H1 (cell line): ENCODE results near the gene USH1C. TPM values are rescaled to one million over a fixed set of nuclear protein-coding genes. Genes with fewer than 3 reads are reported as not detected.

ENCODE experiments used
- CTCF ChIA-PET: fragments of 300-600 bp; sonication (Branson Sonifier 250); formaldehyde crosslinking; loops from one replicate; lab custom pipeline; 2021; ENCODE audit not compliant: partially characterized antibody; lab: Charles Lee
- POLR2A ChIA-PET: fragments of 300-600 bp; sonication (Branson Sonifier 250); formaldehyde crosslinking; loops from one replicate; lab custom pipeline; 2021; ENCODE audit warnings: inconsistent platforms; ENCODE audit not compliant: partially characterized antibody; lab: Charles Lee
- DNase-seq, 2 experiments: peaks; one replicate each; pipeline versions ENCODE4 v3.0.0 to v3.0.0-alpha.2; 2010 to 2022; ENCODE audit warnings: low spot score in 2 of 2, low read depth in 1 of 2, mixed read lengths in 1 of 2
- FAIRE-seq: peaks from 2 replicates; lab custom pipeline; 2011; peaks lifted over from hg19 to GRCh38; lab: Jason Lieb, UNC
- H2AFZ ChIP-seq: 2 replicates; pipeline ENCODE4 v1.8.1; 2012; ENCODE audit warnings: low read length, inconsistent platforms
- H2AK5ac ChIP-seq: 2 replicates; pipeline ENCODE4 v1.6.1; 2013; ENCODE audit warnings: low read depth, low read length
- H2BK120ac ChIP-seq: replicated peaks from 2 replicates; pipeline ENCODE3; 2013; ENCODE audit warnings: low read depth, low read length, inconsistent platforms
- H2BK12ac ChIP-seq: 2 replicates; pipeline ENCODE4 v1.6.1; 2013; ENCODE audit warnings: low read depth, low read length
- H2BK15ac ChIP-seq: 2 replicates; pipeline ENCODE4 v1.6.1; 2013; ENCODE audit warnings: low read length
- H2BK20ac ChIP-seq: 2 replicates; pipeline ENCODE4 v1.6.1; 2013; ENCODE audit warnings: low read length
- H2BK5ac ChIP-seq: 2 replicates; pipeline ENCODE4 v1.6.1; 2013; ENCODE audit warnings: low read depth, low read length
- H3K14ac ChIP-seq: 2 replicates; pipeline ENCODE4 v1.6.1; 2013; ENCODE audit warnings: inconsistent platforms; ENCODE audit not compliant: insufficient read length
- H3K18ac ChIP-seq: 2 replicates; pipeline ENCODE4 v1.6.1; 2013; ENCODE audit warnings: low read length; ENCODE audit errors: extremely low read depth
- H3K23ac ChIP-seq: 2 replicates; pipeline ENCODE4 v1.6.1; 2013; ENCODE audit warnings: inconsistent platforms; ENCODE audit not compliant: insufficient read length
- H3K23me2 ChIP-seq: 2 replicates; pipeline ENCODE4 v1.6.1; 2013; ENCODE audit warnings: low read depth, low read length
- H3K27ac ChIP-seq: 2 replicates; pipeline ENCODE4 v1.6.1; 2011; ENCODE audit warnings: low read depth, low read length, inconsistent platforms
- H3K27me3 ChIP-seq, 4 experiments: replicated peaks in 1 of 4; 1 replicate in 1 of 4; 2 replicates in 3 of 4; pipeline versions ENCODE4 v1.6.1 to v1.8.1; 2011 to 2013; ENCODE audit warnings: low read length in 3 of 4, mild to moderate bottlenecking in 3 of 4, inconsistent platforms in 2 of 4, mixed read lengths in 2 of 4, moderate library complexity in 1 of 4; ENCODE audit not compliant: control insufficient read depth in 3 of 4, insufficient read depth in 3 of 4; ENCODE audit errors: extremely low read depth in 1 of 4
- H3K36me3 ChIP-seq, 4 experiments: 2 replicates each; pipeline versions ENCODE4 v1.6.1 to v1.8.1; 2011 to 2013; ENCODE audit warnings: mild to moderate bottlenecking in 4 of 4, low read length in 3 of 4, moderate library complexity in 2 of 4, control low read depth in 1 of 4, inconsistent platforms in 1 of 4; ENCODE audit not compliant: insufficient read depth in 4 of 4, control insufficient read depth in 2 of 4
- H3K4ac ChIP-seq: replicated peaks from 2 replicates; pipeline ENCODE3; 2013; ENCODE audit warnings: low read length, low read depth, mixed read lengths, inconsistent platforms; ENCODE audit not compliant: insufficient read length
- H3K4me1 ChIP-seq, 4 experiments: replicated peaks in 1 of 4; 1 replicate in 1 of 4; 2 replicates in 3 of 4; pipeline versions ENCODE4 v1.6.1 to v1.8.1; 2011 to 2013; ENCODE audit warnings: low read length in 3 of 4, inconsistent platforms in 2 of 4, mixed read lengths in 1 of 4; ENCODE audit not compliant: insufficient read depth in 4 of 4, control insufficient read depth in 3 of 4
- H3K4me2 ChIP-seq, 2 experiments: 2 replicates each; pipeline versions ENCODE4 v1.6.1 to v1.8.1; 2011 to 2013; ENCODE audit warnings: low read depth in 2 of 2, low read length in 2 of 2, control low read depth in 1 of 2, inconsistent platforms in 1 of 2, mild to moderate bottlenecking in 1 of 2; ENCODE audit not compliant: insufficient read depth in 1 of 2
- H3K4me3 ChIP-seq, 4 experiments: fragments of 200-600, 300-600 bp in 1 of 4; sonication (generic), shearing (Covaris generic), sonication (Bioruptor Twin) in 1 of 4; 2 replicates each; pipeline versions ENCODE4 v1.5.1 to v1.8.1; 2011 to 2016; ENCODE audit warnings: low read length in 4 of 4, low read depth in 3 of 4, control low read depth in 2 of 4, inconsistent platforms in 2 of 4, mild to moderate bottlenecking in 2 of 4, mixed read lengths in 1 of 4, moderate library complexity in 1 of 4; ENCODE audit not compliant: insufficient read depth in 2 of 4; ENCODE audit errors: extremely low read depth in 1 of 4
- H3K56ac ChIP-seq: replicated peaks from 2 replicates; pipeline ENCODE3; 2013; ENCODE audit warnings: low read depth, mild to moderate bottlenecking, mixed read lengths, low read length, inconsistent platforms; ENCODE audit not compliant: insufficient read length
- H3K79me1 ChIP-seq: 2 replicates; pipeline ENCODE4 v1.6.1; 2013; ENCODE audit warnings: low read depth, low read length, control low read depth
- H3K79me2 ChIP-seq, 2 experiments: 2 replicates each; pipeline versions ENCODE4 v1.6.1 to v1.8.1; 2012 to 2013; ENCODE audit warnings: low read length in 2 of 2, mild to moderate bottlenecking in 2 of 2, inconsistent platforms in 1 of 2; ENCODE audit not compliant: insufficient read depth in 2 of 2, control insufficient read depth in 1 of 2
- H3K9ac ChIP-seq, 4 experiments: replicated peaks in 1 of 4; 1 replicate in 1 of 4; 2 replicates in 3 of 4; pipeline versions ENCODE4 v1.6.1 to v1.8.1; 2011 to 2013; ENCODE audit warnings: low read depth in 3 of 4, low read length in 3 of 4, control low read depth in 2 of 4, mild to moderate bottlenecking in 2 of 4, moderate library complexity in 2 of 4, inconsistent platforms in 1 of 4; ENCODE audit errors: extremely low read depth in 1 of 4
- H3K9me3 ChIP-seq, 2 experiments: 2 replicates each; pipeline versions ENCODE4 v1.6.1 to v1.8.1; 2012 to 2013; ENCODE audit warnings: mild to moderate bottlenecking in 2 of 2, moderate library complexity in 2 of 2, control low read depth in 1 of 2, inconsistent platforms in 1 of 2, low read depth in 1 of 2, low read length in 1 of 2, mixed read lengths in 1 of 2; ENCODE audit not compliant: insufficient read depth in 2 of 2
- H4K20me1 ChIP-seq, 2 experiments: replicated peaks in 1 of 2; 2 replicates each; pipeline versions ENCODE3 to v1.8.1; 2011 to 2013; ENCODE audit warnings: inconsistent platforms in 2 of 2, low read length in 2 of 2, mild to moderate bottlenecking in 1 of 2; ENCODE audit not compliant: insufficient read depth in 2 of 2, control insufficient read depth in 1 of 2
- H4K5ac ChIP-seq: 2 replicates; pipeline ENCODE4 v1.6.1; 2013; ENCODE audit warnings: low read length, low read depth, mixed read lengths, inconsistent platforms; ENCODE audit not compliant: insufficient read length
- H4K8ac ChIP-seq: 2 replicates; pipeline ENCODE4 v1.8.0; 2013; ENCODE audit warnings: mild to moderate bottlenecking, moderate library complexity, low read length, inconsistent platforms; ENCODE audit not compliant: insufficient read depth; ENCODE audit errors: extremely low read depth
- H4K91ac ChIP-seq: replicated peaks from 2 replicates; pipeline ENCODE3; 2013; ENCODE audit warnings: low read length, mixed read lengths, inconsistent platforms; ENCODE audit not compliant: insufficient read length
- ATF2 ChIP-seq: IDR thresholded peaks from 2 replicates; pipeline ENCODE4 v1.6.1; 2012; ENCODE audit warnings: low read length, inconsistent platforms
- BCL11A ChIP-seq, 2 experiments: IDR thresholded peaks; one replicate each; pipeline ENCODE4 v1.6.1; 2011; ENCODE audit warnings: low read depth in 2 of 2, low read length in 2 of 2, mild to moderate bottlenecking in 2 of 2
- CHD2 ChIP-seq: IDR thresholded peaks from 2 replicates; pipeline ENCODE4 v1.6.1; 2012; ENCODE audit warnings: low read length, improper control_type of control experiment
- EZH2 ChIP-seq: fragments of 200-600 bp; sonication (generic); IDR thresholded peaks from 2 replicates; pipeline ENCODE4 v1.7.1; 2012; ENCODE audit warnings: low read depth, mild to moderate bottlenecking, moderate library complexity, low read length, inconsistent platforms; ENCODE audit not compliant: severe bottlenecking
- GABPA ChIP-seq: IDR thresholded peaks from 2 replicates; pipeline ENCODE4 v1.6.1; 2011; ENCODE audit warnings: mild to moderate bottlenecking, low read length, moderate library complexity, borderline replicate concordance; ENCODE audit not compliant: insufficient read depth
- MAX ChIP-seq: IDR thresholded peaks from 2 replicates; pipeline ENCODE4 v1.6.1; 2012; ENCODE audit warnings: inconsistent platforms
- POLR2A ChIP-seq, 2 experiments: IDR thresholded peaks; 1 replicate in 1 of 2; 2 replicates in 1 of 2; pipeline ENCODE4 v1.6.1; 2011; ENCODE audit warnings: low read depth in 2 of 2, low read length in 2 of 2, mild to moderate bottlenecking in 2 of 2; ENCODE audit errors: control extremely low read depth in 1 of 2
- POU5F1 ChIP-seq: IDR thresholded peaks from 2 replicates; pipeline ENCODE4 v1.6.1; 2011; ENCODE audit warnings: low read depth, mild to moderate bottlenecking, low read length, moderate library complexity
- RXRA ChIP-seq: IDR thresholded peaks from 2 replicates; pipeline ENCODE4 v1.6.1; 2011; ENCODE audit warnings: low read depth, mild to moderate bottlenecking, low read length, moderate library complexity; ENCODE audit not compliant: insufficient read depth
- TCF12 ChIP-seq: IDR thresholded peaks from 2 replicates; pipeline ENCODE4 v1.6.1; 2011; ENCODE audit warnings: low read depth, mild to moderate bottlenecking, low read length
- USF2 ChIP-seq: IDR thresholded peaks from 2 replicates; pipeline ENCODE4 v1.6.1; 2011; ENCODE audit warnings: low read length, improper control_type of control experiment
- WGBS, 2 experiments: shearing (Covaris generic) in 1 of 2; methylation state at CpG; one replicate each; pipeline versions ENCODE4 v1.1.6 to v1.1.7; 2013 to 2015; ENCODE audit warnings: low lambda C conversion rate in 2 of 2, mixed read lengths in 2 of 2, inconsistent platforms in 1 of 2, low coverage in 1 of 2, missing lambda C conversion rate in 1 of 2; ENCODE audit not compliant: insufficient replicate concordance in 2 of 2, insufficient coverage in 1 of 2, insufficient read length in 1 of 2; ENCODE audit errors: extremely low coverage in 1 of 2, missing lambda C conversion rate in 1 of 2; 5-methylcytosine and 5-hydroxymethylcytosine counted together
- polyA plus RNA-seq, 7 experiments: library from polyadenylated mRNA; depleted of rRNA in 3 of 7; stranded (reverse) in 5 of 7; unstranded in 2 of 7; fragments of >200 nt in 5 of 7; fragments of 200-250 nt in 2 of 7; gene quantifications; 1 replicate in 5 of 7; 2 replicates in 1 of 7; 4 replicates in 1 of 7; pipeline versions ENCODE4 v1.2.1 to v1.2.3, GENCODE V29; 2011 to 2013; ENCODE audit warnings: missing spikeins in 2 of 7, mixed read lengths in 2 of 7
- total RNA-seq: library from RNA; stranded (reverse); fragmentation: NEBNext Ultra II Directional; extraction: Animal tissue kit (Norgen Biotek cat#: 25700); gene quantifications from 2 replicates; pipeline ENCODE4 v1.2.1, GENCODE V29; 2021

USH1C gene
- total and polyA plus RNA-seq, 2 of the 8 experiments (the other 6 are each of a cell fraction or from before 2014, with no cell fraction given) = 1.3 to 1.6 TPM

- Histone ChIP-seq H3K36me3 (no peaks in the 10 kb centered on the region), H3K4me3 (no peak overlapping the region), H3K4me2 (no peak overlapping the region), H3K79me1 (no peaks in the 10 kb centered on the region), H3K4me1 (no peaks in the 10 kb centered on the region; a peak in 1 of 7 replicates), H2BK20ac (no peak overlapping the region), H3K27me3 (peaks cover 0 to 2% (median 0%) of the 10 kb centered on the region in 4 experiments; a peak in 1 of 7 replicates), H4K8ac (no peak overlapping the region), H2BK5ac (no peak overlapping the region), H3K9me3 (no peaks in the 10 kb centered on the region), H2AFZ (no peak overlapping the region), H2BK120ac (no peak overlapping the region), H3K56ac (no peak overlapping the region), H4K91ac (no peak overlapping the region), H3K79me2 (no peaks in the 10 kb centered on the region), H3K9ac (no peak overlapping the region), H4K20me1 (no peaks in the 10 kb centered on the region), H3K4ac (no peak overlapping the region), H3K14ac (no peak overlapping the region), H3K23ac (no peak overlapping the region), H3K27ac (no peak overlapping the region), H3K18ac (no peak overlapping the region), H4K5ac (no peak overlapping the region), H2AK5ac (no peak overlapping the region), H3K23me2 (no peaks in the 10 kb centered on the region), H2BK12ac (no peak overlapping the region), H2BK15ac (no peak overlapping the region)
- ChIA-PET POLR2A (no interaction called here), CTCF (interaction anchor here (0.6 to 44.8 kb wide), 14 partner anchors 8 to 278 kb away, joined by 3 to 1414 read pairs (median 5); partner anchors contain the start of gene KCNJ11)
- 92% methylated on average over 2 of the region's 2 CpGs; no CpG with 5 or more reads in 1 of the 2 experiments for WGBS, 2 experiments
- DNase-seq (no peak), FAIRE-seq (no peak)
- TF ChIP-seq ATF2 (no peak), CHD2 (no peak), USF2 (no peak), MAX (no peak), BCL11A (IDR thresholded peaks at IDR 0.05; ENCODE audit: low read depth in 2 of 2, low read length in 2 of 2) (no peak), TCF12 (no peak), POLR2A (IDR thresholded peaks at IDR 0.05; ENCODE audit: control extremely low read depth in 1 of 2, low read depth in 2 of 2, low read length in 2 of 2) (no peak), POU5F1 (no peak), GABPA (no peak), RXRA (no peak), EZH2 (no peak)
Observed at GRCh38 chr11:17507773-17508172, 36.4 kb downstream of the USH1C start.
